ENCODE results near the gene KRTAP10-8. TPM values are rescaled to one million over a fixed set of nuclear protein-coding genes. Genes with fewer than 3 reads are reported as not detected.

The KRTAP10-8 gene
- not detected for total RNA-seq

DNA sequence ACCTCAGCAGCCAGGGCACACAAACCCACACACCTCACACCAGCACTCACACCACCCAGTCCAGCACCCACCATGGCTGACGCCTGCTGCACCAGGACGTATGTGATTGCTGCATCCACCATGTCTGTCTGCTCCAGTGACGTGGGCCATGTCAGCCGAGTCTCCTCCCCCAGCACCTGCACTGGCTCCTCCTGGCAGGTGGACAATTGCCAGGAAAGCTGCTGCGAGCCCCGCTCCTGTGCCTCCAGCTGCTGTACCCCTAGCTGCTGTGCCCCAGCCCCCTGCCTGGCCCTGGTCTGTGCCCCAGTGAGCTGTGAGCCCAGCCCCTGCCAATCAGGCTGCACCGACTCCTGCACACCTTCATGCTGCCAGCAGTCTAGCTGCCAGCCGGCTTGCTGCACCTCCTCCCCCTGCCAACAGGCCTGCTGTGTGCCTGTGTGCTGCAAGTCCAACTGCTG lies at the start of gene KRTAP10-8:
TSS of gene KRTAP10-8 (plus strand) at position 51 of the 458 bp plus-strand sequence. CDS start at position 73, 22 bp downstream.

DNA sequence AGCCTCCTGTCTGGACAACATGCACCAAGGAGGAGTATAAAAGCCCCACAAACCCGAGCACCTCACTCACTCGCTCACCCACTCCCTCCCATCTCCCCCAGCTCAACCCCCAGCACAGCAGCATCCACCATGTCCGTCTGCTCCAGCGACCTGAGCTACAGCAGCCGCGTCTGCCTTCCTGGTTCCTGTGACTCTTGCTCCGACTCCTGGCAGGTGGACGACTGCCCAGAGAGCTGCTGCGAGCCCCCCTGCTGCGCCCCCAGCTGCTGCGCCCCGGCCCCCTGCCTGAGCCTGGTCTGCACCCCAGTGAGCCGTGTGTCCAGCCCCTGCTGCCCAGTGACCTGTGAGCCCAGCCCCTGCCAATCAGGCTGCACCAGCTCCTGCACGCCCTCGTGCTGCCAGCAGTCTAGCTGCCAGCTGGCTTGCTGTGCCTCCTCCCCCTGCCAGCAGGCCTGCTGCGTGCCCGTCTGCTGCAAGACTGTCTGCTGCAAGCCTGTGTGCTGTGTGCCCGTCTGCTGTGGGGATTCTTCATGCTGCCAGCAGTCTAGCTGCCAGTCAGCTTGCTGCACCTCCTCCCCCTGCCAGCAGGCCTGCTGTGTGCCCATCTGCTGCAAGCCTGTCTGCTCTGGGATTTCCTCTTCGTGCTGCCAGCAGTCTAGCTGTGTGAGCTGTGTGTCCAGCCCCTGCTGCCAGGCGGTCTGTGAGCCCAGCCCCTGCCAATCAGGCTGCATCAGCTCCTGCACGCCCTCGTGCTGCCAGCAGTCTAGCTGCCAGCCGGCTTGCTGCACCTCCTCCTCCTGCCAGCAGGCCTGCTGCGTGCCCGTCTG lies 38.0 kb upstream of the KRTAP10-8 start, which contains the start of gene KRTAP10-4:
TSS of gene KRTAP10-4 (plus strand) at position 100 of the 827 bp plus-strand sequence. CDS start at position 130, 30 bp downstream.

GRCh38 chr21:44580231-44580821 lies 31.6 kb upstream of the KRTAP10-8 start, which contains the start of gene KRTAP10-5:
Gene KRTAP10-5, minus strand, starts transcription at chr21:44580604. Its CDS starts 26 bp downstream, at chr21:44580578.

GRCh38 chr21:44592446-44593311 lies 19.2 kb upstream of the KRTAP10-8 start, which contains the start of gene KRTAP10-6:
Gene KRTAP10-6, minus strand, starts transcription at chr21:44592505. Its CDS starts 21 bp downstream, at chr21:44592484.

GRCh38 chr21:44600118-44600978 lies 11.5 kb upstream of the KRTAP10-8 start, which contains the start of gene KRTAP10-7:
Gene KRTAP10-7, plus strand, starts transcription at chr21:44600597. Its CDS starts 25 bp downstream, at chr21:44600622.

DNA sequence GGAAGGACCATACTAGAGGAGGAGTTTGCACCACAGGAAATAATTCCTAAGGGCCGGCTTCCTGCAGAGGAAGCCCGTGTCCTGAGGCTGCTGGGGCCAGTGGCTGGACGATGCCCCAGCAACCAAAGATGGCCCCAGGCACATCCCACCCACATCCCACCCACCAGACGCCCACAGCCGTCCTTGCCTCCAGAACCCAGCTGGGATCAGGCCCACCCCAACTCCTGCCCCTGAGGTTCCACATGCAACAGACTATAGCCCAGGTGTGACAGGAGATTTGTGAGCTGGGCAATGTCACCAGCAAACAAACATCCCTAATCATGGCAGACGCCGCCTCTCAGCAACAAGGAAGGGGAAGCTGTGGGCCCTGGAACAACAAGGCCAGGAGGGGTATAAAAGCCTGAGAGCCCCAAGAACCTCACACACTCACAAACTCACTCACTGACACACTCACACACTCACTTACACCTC lies 14.8 kb downstream of the KRTAP10-8 start, which contains the start of gene KRTAP10-9:
TSS of gene KRTAP10-9 (plus strand) at position 421 of the 471 bp plus-strand sequence. CDS start 79 bp downstream, outside the sequence.

DNA sequence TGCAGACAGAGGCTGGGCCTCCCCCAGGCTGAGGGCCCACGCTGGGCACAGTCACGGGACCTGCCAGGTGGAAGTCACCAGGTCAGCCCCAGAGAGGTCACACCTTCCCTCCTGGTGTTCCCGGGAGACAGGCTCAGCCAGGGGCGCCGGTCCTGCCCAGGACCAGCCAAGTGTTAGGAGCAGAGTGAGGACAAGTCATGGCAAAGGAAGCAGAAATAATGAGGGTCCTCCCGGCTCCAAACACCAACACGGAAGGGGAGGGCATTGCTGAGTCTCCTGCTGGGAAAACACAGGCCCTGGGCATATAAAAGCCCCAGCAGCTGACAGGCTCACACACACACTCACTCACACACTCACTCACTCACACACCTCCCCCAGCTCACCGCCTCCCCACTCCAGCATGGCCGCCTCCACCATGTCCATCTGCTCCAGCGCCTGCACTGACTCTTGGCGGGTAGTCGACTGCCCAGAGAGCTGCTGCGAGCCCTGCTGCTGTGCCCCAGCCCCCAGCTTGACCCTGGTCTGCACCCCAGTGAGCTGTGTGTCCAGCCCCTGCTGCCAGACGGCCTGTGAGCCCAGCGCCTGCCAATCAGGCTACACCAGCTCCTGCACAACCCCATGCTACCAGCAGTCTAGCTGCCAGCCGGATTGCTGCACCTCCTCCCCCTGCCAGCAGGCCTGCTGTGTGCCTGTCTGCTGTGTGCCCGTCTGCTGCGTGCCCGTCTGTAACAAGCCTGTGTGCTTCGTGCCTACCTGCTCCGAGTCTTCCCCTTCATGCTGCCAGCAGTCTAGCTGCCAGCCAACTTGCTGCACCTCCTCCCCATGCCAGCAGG lies 25.4 kb downstream of the KRTAP10-8 start, which contains the start of gene KRTAP10-10:
TSS of gene KRTAP10-10 (plus strand) at position 339 of the 833 bp plus-strand sequence. CDS start at position 401, 62 bp downstream.

DNA sequence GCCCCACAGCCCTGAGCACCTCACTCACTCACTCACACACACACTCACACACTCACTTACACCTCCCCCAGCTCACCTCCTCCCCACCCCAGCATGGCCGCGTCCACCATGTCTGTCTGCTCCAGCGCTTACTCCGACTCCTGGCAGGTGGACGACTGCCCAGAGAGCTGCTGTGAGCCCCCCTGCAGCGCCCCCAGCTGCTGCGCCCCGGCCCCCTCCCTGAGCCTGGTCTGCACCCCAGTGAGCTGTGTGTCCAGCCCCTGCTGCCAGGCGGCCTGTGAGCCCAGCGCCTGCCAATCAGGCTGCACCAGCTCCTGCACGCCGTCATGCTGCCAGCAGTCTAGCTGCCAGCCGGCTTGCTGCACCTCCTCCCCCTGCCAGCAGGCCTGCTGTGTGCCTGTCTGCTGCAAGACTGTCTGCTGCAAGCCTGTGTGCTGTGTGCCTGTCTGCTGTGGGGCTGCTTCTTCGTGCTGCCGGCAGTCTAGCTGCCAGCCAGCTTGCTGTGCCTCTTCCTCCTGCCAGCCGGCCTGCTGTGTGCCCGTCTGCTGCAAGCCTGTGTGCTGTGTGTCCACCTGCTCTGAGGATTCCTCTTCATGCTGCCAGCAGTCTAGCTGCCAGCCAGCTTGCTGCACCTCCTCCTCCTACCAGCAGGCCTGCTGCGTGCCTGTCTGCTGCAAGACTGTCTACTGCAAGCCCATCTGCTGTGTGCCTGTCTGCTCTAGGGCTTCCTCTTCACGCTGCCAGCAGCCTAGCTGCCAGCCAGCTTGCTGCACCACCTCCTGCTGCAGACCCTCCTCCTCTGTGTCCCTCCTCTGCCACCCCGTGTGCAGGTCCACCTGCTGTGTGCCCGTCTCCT lies 34.7 kb downstream of the KRTAP10-8 start, which contains the start of gene KRTAP10-11:
TSS of gene KRTAP10-11 (plus strand) at position 49 of the 856 bp plus-strand sequence. CDS start at position 94, 45 bp downstream.

GRCh38 chr21:44654576-44655175 lies 42.8 kb downstream of the KRTAP10-8 start, which contains the start of gene KRTAP12-4:
Gene KRTAP12-4, minus strand, starts transcription at chr21:44654659. Its CDS starts 45 bp downstream, at chr21:44654614.

GRCh38 chr21:44657635-44658540 lies 46.0 kb downstream of the KRTAP10-8 start, which contains the start of gene KRTAP12-3:
Gene KRTAP12-3, plus strand, starts transcription at chr21:44657932. Its CDS starts 48 bp downstream, at chr21:44657980.

Other genes with a start within 250 kb of the KRTAP10-8 start
- 3.4 TPM for gene LRRC3, start 156.6 kb upstream of the KRTAP10-8 start, total RNA-seq
- not detected for gene KRTAP10-1, start 71.9 kb upstream of the KRTAP10-8 start, total RNA-seq
- gene KRTAP10-2, start 60.6 kb upstream of the KRTAP10-8 start, total RNA-seq, result not detected
- not detected for gene KRTAP10-3, start 53.3 kb upstream of the KRTAP10-8 start, total RNA-seq
- gene KRTAP10-4, start 38.4 kb upstream of the KRTAP10-8 start, total RNA-seq, result not detected
- not detected for gene KRTAP10-5, start 31.5 kb upstream of the KRTAP10-8 start, total RNA-seq
- gene KRTAP10-6, start 19.6 kb upstream of the KRTAP10-8 start, total RNA-seq, result not detected
- gene KRTAP10-7, start 11.5 kb upstream of the KRTAP10-8 start, total RNA-seq, result not detected
- gene KRTAP10-9, start 15.0 kb downstream of the KRTAP10-8 start, total RNA-seq, result not detected
- not detected for gene KRTAP10-10, start 25.3 kb downstream of the KRTAP10-8 start, total RNA-seq
- not detected for gene KRTAP10-11, start 34.3 kb downstream of the KRTAP10-8 start, total RNA-seq
- gene KRTAP12-4, start 42.6 kb downstream of the KRTAP10-8 start, total RNA-seq, result not detected
- gene KRTAP12-3, start 45.9 kb downstream of the KRTAP10-8 start, total RNA-seq, result not detected
- not detected for gene KRTAP12-2, start 54.8 kb downstream of the KRTAP10-8 start, total RNA-seq
- gene KRTAP12-1, start 70.1 kb downstream of the KRTAP10-8 start, total RNA-seq, result not detected
- gene KRTAP10-12, start 85.1 kb downstream of the KRTAP10-8 start, total RNA-seq, result not detected
- gene TSPEAR, start 99.5 kb downstream of the KRTAP10-8 start, total RNA-seq, result not detected
- gene UBE2G2, start 189.7 kb downstream of the KRTAP10-8 start, total RNA-seq, result 73.3 TPM
- gene SUMO3, start 206.0 kb downstream of the KRTAP10-8 start, total RNA-seq, result 59.3 TPM